ENCODE data around the gene RPS6KB2. TPM values are rescaled to one million over a fixed set of nuclear protein-coding genes. Genes with fewer than 3 reads are reported as not detected.

Gene RPS6KB2
- total RNA-seq, 2 donors from 2014 or later = 55.0 to 56.1 TPM

- ATAC-seq (replicated peaks in 1 of 2) (no peak), DNase-seq (no peak)
- Mint-ChIP-seq H3K36me3 (ENCODE audit: insufficient read depth in 2 of 2) (peaks cover 0 to 8% of the 10 kb centered on the region in 2 donors), H3K4me1 (ENCODE audit: low read depth) (peaks cover 90% of the 10 kb centered on the region), H3K9me3 (no peaks in the 10 kb centered on the region), H3K27me3 (ENCODE audit: low read depth) (no peaks in the 10 kb centered on the region), H3K4me3 (peak overlapping the region; percentile 91 to 96), H3K27ac (peak overlapping the region; percentile 92)
Measured at GRCh38 chr11:67409781-67410368, 18.4 kb upstream of the RPS6KB2 start.

DNA sequence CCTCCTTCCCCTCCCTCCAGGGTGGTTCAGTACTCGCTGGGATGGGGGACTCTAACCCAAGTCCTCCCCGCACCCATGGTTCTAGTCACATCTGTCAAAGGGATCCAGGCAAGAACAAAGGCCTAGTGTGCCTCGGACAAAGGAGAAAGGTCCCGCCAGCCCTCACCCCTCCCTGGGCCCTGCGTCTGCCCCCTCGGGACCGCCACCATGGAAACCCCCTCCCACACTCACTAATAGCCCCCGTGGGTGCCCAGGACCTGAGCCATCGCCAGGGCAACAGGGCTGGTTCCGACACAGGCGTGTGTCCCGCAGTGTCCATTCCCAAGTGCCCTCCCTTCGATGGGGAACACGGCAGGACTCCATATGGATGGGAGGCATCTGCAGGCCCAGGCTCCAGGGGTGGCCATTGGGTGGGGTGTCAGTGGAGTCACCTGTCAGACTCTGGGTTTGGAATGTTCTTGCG lies 17.9 kb upstream of the RPS6KB2 start:
- ATAC-seq (replicated peaks in 1 of 2) (no peak), DNase-seq (no peak)
- Mint-ChIP-seq H3K27ac (no peak overlapping the region), H3K9me3 (no peaks in the 10 kb centered on the region), H3K4me1 (ENCODE audit: low read depth) (peaks cover 85% of the 10 kb centered on the region), H3K27me3 (ENCODE audit: low read depth) (no peaks in the 10 kb centered on the region), H3K36me3 (ENCODE audit: insufficient read depth in 2 of 2) (peaks cover 0 to 8% of the 10 kb centered on the region in 2 donors), H3K4me3 (peak overlapping the region; percentile 91 to 96)

GRCh38 chr11:67410984-67411784 lies 17.1 kb upstream of the RPS6KB2 start:
- H3K27ac Mint-ChIP-seq = no peak overlapping the region
- H3K27me3 Mint-ChIP-seq (ENCODE audit: low read depth) = no peaks in the 10 kb centered on the region
- no peak for ATAC-seq (replicated peaks in 1 of 2)
- no peak for DNase-seq
- peaks cover 0 to 5% of the 10 kb centered on the region in 2 donors for H3K36me3 Mint-ChIP-seq (ENCODE audit: insufficient read depth in 2 of 2)
- H3K4me3 Mint-ChIP-seq = peak overlapping the region; percentile 25 to 49
- H3K4me1 Mint-ChIP-seq (ENCODE audit: low read depth) = peaks cover 81% of the 10 kb centered on the region
- H3K9me3 Mint-ChIP-seq = no peaks in the 10 kb centered on the region

DNA sequence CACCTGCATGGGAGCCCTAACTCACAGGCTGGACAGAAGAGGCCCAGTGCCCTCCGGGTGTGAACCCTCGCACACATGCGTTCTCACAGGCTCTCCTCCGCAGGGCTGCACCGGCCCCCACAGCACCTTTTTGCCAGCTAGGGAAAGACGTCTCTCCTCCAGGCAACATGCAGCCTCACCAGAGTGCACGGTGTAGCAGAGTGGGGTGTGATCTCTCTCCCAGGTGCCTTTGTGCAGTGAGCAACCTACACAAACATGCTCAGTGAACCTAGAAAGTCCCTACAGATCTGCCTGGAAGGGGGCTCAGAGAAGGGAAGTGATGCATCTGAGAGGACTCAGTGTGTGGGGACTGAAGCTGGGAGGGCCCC lies 16.5 kb upstream of the RPS6KB2 start:
- no peak overlapping the region for H3K27ac Mint-ChIP-seq
- H3K4me1 Mint-ChIP-seq (ENCODE audit: low read depth) = peaks cover 81% of the 10 kb centered on the region
- H3K9me3 Mint-ChIP-seq = no peaks in the 10 kb centered on the region
- DNase-seq (no peak), ATAC-seq (replicated peaks in 1 of 2) (peak in 1 of 2 donors; percentile 7)
- H3K36me3 Mint-ChIP-seq (ENCODE audit: insufficient read depth in 2 of 2) = peaks cover 0 to 2% of the 10 kb centered on the region in 2 donors
- peak overlapping the region; percentile 9 to 49 for H3K4me3 Mint-ChIP-seq
- H3K27me3 Mint-ChIP-seq (ENCODE audit: low read depth) = no peaks in the 10 kb centered on the region

DNA sequence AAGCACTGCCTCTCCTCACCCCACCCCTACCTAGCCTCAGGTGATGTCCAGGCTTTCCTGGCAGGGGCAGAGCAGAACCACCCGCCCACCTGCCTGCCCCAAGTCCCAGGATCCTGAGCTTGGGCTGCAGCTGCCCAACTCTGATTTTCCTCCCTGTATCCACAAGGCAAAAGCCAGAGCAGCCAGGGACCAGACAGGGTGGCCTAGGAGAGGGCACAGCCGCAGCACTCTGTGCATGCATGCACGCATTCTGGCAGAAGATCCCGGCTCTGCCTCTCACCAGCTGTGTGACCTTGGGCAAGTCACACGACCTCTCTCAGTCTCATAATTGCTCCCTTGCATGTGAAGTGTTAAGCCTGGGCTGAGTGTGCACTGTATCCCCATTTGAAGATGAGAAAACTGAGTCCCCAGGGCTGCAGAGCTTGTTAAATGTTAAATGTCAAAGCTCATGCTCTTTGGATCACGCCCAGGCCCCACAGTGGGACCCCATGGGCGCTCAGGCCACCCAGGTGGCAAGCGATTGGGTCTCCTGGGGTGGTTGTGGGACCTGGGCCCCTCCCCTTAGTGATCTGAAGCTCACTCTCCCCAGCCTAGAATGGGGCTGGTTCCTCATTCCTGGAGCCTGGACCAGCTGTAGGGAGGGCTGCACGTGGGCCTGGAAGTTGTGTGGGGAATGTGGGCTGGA lies 15.7 kb upstream of the RPS6KB2 start:
- ATAC-seq (replicated peaks in 1 of 2) (no peak), DNase-seq (no peak)
- Mint-ChIP-seq H3K36me3 (ENCODE audit: insufficient read depth in 2 of 2) (peaks cover 0 to 2% of the 10 kb centered on the region in 2 donors), H3K4me3 (peak overlapping the region; percentile 13 to 29), H3K9me3 (no peaks in the 10 kb centered on the region), H3K27ac (peak overlapping the region; percentile 38), H3K4me1 (ENCODE audit: low read depth) (peaks cover 78% of the 10 kb centered on the region), H3K27me3 (ENCODE audit: low read depth) (no peaks in the 10 kb centered on the region)

GRCh38 chr11:67413266-67413849 lies 14.9 kb upstream of the RPS6KB2 start:
- Mint-ChIP-seq H3K4me1 (ENCODE audit: low read depth) (peaks cover 78% of the 10 kb centered on the region), H3K36me3 (ENCODE audit: insufficient read depth in 2 of 2) (peaks cover 0 to 2% of the 10 kb centered on the region in 2 donors), H3K27me3 (ENCODE audit: low read depth) (no peaks in the 10 kb centered on the region), H3K27ac (peak overlapping the region; percentile 22), H3K4me3 (peak overlapping the region; percentile 10 to 32), H3K9me3 (no peaks in the 10 kb centered on the region)
- no peak for DNase-seq
- ATAC-seq (replicated peaks in 1 of 2) = no peak

GRCh38 chr11:67415501-67416304 lies 12.6 kb upstream of the RPS6KB2 start, which contains the start of gene CARNS1:
Gene CARNS1, plus strand, starts transcription at chr11:67415678. Its CDS starts 522 bp downstream, at chr11:67416200.
- Mint-ChIP-seq H3K4me1 (ENCODE audit: low read depth) (peaks cover 78% of the 10 kb centered on the region), H3K9me3 (no peaks in the 10 kb centered on the region), H3K36me3 (ENCODE audit: insufficient read depth in 2 of 2) (no peaks in the 10 kb centered on the region), H3K27me3 (ENCODE audit: low read depth) (no peaks in the 10 kb centered on the region), H3K27ac (peak within 1 kb of the TSS; percentile 21), H3K4me3 (peak within 1 kb of the TSS; percentile 82 to 83)
- peak in 1 of 2 donors; percentile 24 for ATAC-seq (replicated peaks in 1 of 2)
- no peak for DNase-seq

DNA sequence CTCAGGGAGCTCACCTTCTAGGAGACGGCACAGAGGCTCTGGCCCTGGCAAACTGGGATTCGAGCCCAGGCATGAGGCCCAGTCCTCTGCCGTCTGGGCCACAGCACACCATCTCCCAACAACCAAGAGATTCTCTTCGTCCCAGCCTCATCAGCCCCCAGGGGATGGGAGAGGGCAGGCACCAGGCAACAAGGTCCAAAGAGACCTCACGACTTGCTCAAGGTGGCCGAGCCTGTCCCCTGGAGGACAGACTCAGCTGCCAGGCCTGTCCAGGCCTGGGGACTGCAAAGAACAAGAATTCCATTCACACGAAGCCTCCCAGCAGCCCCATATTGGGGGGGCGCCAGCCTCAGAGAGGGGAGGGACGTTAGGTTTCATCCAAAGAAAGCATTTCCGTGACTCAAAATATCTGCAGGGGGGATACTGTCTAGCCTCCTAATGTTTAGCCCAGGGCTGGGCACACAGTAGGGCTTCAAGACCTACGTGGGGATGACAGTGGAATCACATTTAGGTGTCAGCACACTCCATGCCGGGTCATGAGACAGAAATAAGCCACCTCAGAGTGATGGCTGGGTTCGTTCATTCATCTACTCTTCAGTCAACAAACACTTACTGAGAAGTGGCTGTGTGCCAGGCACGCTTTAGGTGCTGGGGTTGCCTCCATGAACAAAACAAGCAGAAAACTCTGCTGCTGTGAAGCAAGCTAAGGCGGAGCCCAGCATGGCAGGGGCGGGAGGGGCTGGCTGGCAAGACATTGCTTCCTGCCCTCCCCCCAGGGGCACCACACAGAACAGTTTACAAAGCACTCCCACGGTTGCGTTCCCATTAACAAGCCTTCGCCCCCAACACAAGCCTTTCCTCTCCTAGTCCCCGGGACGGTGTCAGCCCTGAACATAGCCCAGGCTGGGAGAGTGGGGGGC lies 11.6 kb upstream of the RPS6KB2 start:
- DNase-seq = peak in 1 of 2 donors; percentile 63
- Mint-ChIP-seq H3K36me3 (ENCODE audit: insufficient read depth in 2 of 2) (no peaks in the 10 kb centered on the region), H3K4me1 (ENCODE audit: low read depth) (peaks cover 74% of the 10 kb centered on the region), H3K9me3 (no peaks in the 10 kb centered on the region), H3K27me3 (ENCODE audit: low read depth) (no peaks in the 10 kb centered on the region), H3K4me3 (peak overlapping the region; percentile 72 to 83), H3K27ac (peak overlapping the region; percentile 21)
- ATAC-seq (replicated peaks in 1 of 2) = peak; percentile 1 to 3

DNA sequence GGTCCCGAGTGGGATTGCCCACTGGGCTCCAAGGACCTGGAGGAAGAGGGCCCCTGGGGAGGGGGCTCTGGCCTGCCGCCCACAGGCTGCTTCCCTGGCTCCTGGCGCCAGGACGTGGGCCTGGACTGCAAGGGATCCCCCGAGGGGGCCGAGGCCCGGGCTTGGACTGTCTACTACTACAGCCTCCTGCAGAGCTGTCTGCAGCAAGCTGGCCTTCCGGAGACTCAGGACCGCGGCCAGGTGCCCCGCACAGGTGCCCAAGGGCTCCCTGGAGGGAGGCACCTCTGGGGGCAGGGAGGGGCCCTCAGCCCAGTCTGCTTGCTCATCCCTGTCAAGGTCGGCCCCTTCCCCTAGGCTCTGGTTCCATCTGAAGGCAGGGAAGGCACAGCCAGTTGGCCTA lies 10.9 kb upstream of the RPS6KB2 start:
- H3K4me3 Mint-ChIP-seq = peak overlapping the region in 1 of 2 donors; percentile 88
- H3K27me3 Mint-ChIP-seq (ENCODE audit: low read depth) = no peaks in the 10 kb centered on the region
- H3K9me3 Mint-ChIP-seq = no peaks in the 10 kb centered on the region
- H3K36me3 Mint-ChIP-seq (ENCODE audit: insufficient read depth in 2 of 2) = no peaks in the 10 kb centered on the region
- ATAC-seq (replicated peaks in 1 of 2) (no peak), DNase-seq (no peak)
- H3K4me1 Mint-ChIP-seq (ENCODE audit: low read depth) = peaks cover 66% of the 10 kb centered on the region
- no peak overlapping the region for H3K27ac Mint-ChIP-seq

DNA sequence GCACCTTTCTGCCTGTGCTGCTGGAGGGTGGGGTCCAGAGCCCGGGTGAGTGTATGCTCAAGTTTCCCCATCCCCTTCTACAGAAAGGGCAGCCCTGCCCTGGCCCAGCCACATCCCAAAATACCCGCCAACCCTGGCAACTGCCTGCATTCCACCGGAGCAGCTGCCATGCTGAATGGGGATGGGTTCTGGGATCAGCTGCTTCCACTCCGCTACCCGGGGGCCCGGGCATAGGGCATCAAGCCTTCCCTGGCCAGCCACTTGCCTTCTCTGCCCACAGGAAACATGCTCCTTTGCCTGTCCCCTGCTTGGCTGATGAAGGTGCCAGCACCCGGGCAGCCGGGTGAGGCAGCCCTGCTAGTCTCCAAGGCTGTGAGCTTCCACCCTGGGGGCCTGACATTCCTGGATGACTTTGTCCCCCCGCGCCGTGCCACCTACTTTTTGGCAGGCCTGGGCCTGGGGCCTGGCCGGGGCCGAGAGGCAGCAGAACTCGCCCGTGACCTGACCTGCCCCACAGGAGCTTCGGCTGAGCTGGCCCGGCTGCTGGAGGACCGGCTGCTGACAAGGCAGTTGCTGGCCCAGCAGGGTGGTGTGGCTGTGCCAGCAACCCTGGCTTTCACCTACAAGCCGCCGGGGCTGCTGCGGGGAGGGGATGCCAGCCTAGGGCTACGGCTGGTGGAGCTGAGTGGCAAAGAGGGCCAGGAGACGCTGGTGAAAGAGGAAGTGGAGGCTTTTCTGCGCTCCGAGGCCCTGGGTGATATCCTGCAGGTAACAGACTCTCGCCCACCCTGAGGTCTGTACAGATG lies 9.6 kb upstream of the RPS6KB2 start:
- peak in 1 of 2 donors; percentile 56 for DNase-seq
- no peaks in the 10 kb centered on the region for H3K36me3 Mint-ChIP-seq (ENCODE audit: insufficient read depth in 2 of 2)
- no peak overlapping the region for H3K27ac Mint-ChIP-seq
- peak overlapping the region; percentile 86 to 88 for H3K4me3 Mint-ChIP-seq
- no peaks in the 10 kb centered on the region for H3K27me3 Mint-ChIP-seq (ENCODE audit: low read depth)
- peaks cover 63% of the 10 kb centered on the region for H3K4me1 Mint-ChIP-seq (ENCODE audit: low read depth)
- H3K9me3 Mint-ChIP-seq = no peaks in the 10 kb centered on the region
- no peak for ATAC-seq (replicated peaks in 1 of 2)
